ENCODE results near the gene TNNI3K.

Gene TNNI3K

DNA sequence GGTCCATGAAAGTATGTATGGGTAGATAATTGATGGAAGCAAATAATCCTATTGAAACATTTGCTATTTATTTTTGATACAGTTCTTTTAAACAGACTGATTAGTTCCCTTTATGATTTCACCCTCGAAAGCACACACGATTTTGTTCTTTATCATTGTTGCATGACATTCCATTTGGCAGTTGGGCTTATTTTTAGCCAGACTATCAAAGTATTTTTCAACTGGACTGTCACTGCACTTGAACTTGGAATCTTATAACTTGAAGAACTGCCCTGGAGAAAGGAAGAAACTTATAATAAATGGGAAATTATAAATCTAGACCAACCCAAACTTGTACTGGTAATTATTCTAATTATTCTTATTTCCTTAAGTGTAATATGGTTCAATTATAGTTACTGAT lies at the start of gene TNNI3K:
TNNI3K (plus strand) TSS at position 235 of the 400 bp plus-strand sequence; CDS start at position 300, 65 bp downstream.
- no peak within 1 kb of the TSS for H3K27ac Mint-ChIP-seq
- H3K27me3 Mint-ChIP-seq, result no peaks in the 10 kb centered on the region
- H3K4me3 Mint-ChIP-seq, result no peak within 1 kb of the TSS
- peaks cover 4 to 7% of the 10 kb centered on the region in 2 donors for H3K9me3 Mint-ChIP-seq
- no peak for ATAC-seq
- no peaks in the 10 kb centered on the region for H3K4me1 Mint-ChIP-seq
- no peak for DNase-seq

DNA sequence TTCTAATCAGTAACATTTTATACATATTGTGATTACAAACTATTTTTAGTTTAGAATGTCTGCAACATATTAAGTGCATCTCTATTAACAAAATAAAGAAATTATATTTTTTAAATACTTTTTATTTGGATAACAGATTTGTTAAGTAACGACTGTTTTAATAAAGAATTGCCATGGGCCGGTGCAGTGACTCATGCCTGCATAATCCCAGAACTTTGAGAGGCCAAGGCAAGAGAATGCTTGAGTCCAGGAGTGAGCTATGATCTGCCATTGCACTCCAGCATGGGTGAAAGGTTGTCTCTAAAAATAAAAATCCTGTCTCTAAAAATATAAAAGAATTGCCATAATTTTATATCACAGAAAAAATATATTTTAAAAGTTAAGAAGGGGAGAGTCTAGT lies 41.3 kb upstream of the TNNI3K start:
- DNase-seq (no peak), ATAC-seq (no peak)
- H3K27me3 Mint-ChIP-seq, result no peaks in the 10 kb centered on the region
- peaks cover 10 to 11% of the 10 kb centered on the region in 2 donors for H3K9me3 Mint-ChIP-seq
- no peak overlapping the region for H3K27ac Mint-ChIP-seq
- no peak overlapping the region for H3K4me3 Mint-ChIP-seq
- H3K4me1 Mint-ChIP-seq, result peaks cover 28% of the 10 kb centered on the region

DNA sequence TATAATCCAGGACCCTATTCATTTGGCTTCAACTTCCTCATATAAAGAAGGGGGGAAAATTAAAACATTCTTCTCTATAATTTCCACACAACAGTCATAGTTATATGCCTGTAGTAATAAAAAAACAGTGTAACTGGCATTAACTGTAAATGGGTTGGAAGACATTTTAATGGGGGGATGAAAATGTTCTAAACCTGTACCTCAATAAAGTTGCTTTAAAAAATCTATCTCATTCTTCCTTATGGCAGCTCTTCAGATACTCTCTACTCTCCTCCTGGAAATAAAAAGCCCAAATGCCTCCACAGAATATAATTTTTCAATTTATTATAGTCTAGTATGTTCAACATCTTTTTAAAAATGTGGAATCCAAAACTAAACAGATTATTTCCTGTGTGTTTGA lies 39.8 kb upstream of the TNNI3K start:
- H3K4me3 Mint-ChIP-seq, result no peak overlapping the region
- peaks cover under 1 to 3% of the 10 kb centered on the region in 2 donors for H3K9me3 Mint-ChIP-seq
- ATAC-seq, result no peak
- peaks cover 25% of the 10 kb centered on the region for H3K4me1 Mint-ChIP-seq
- H3K27me3 Mint-ChIP-seq, result no peaks in the 10 kb centered on the region
- H3K27ac Mint-ChIP-seq, result no peak overlapping the region
- no peak for DNase-seq

GRCh38 chr1:74197255-74197654 lies 37.9 kb upstream of the TNNI3K start:
- no peak for ATAC-seq
- H3K27ac Mint-ChIP-seq, result peak overlapping the region; percentile 95 to 97

GRCh38 chr1:74197657-74198552 lies 37.3 kb upstream of the TNNI3K start, which contains the start of the genes FPGT and LRRIQ3:
Gene FPGT (plus strand): TSS chr1:74198242. CDS start chr1:74198279, 37 bp downstream.
Gene LRRIQ3 (minus strand): TSS chr1:74198176. CDS start chr1:74183684, 14,492 bp downstream.
- peak; percentile 93 to 95 for DNase-seq
- Mint-ChIP-seq H3K4me3 (peak within 1 kb of the TSS; percentile 89 to 93), H3K27ac (peak within 1 kb of the TSS; percentile 95 to 97), H3K4me1 (peaks cover 30% of the 10 kb centered on the region), H3K27me3 (no peaks in the 10 kb centered on the region), H3K9me3 (no peaks in the 10 kb centered on the region)
- peak; percentile 97 for ATAC-seq

More at GRCh38 chr1:74197255-74197654, 37.9 kb upstream of the TNNI3K start:
- no peak for DNase-seq
- H3K27me3 Mint-ChIP-seq, result no peaks in the 10 kb centered on the region
- no peaks in the 10 kb centered on the region for H3K9me3 Mint-ChIP-seq
- H3K4me1 Mint-ChIP-seq, result peaks cover 30% of the 10 kb centered on the region
- peak overlapping the region; percentile 89 to 93 for H3K4me3 Mint-ChIP-seq

DNA sequence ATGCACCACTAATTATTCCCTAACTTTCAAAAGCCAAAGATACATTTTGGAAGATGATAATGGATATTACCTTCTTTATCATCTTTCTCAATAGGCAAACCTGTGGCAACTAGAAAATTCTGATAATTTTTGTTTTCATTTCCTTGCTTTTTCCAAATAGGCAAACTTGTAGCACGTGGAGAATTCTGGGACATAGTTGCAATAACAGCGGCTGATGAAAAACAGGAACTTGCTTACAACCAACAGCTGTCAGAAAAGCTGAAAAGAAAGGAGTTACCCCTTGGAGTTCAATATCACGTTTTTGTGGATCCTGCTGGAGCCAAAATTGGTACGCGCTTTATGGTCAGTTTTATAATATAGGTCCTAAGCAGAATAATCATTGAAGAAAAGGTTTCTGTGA lies 35.7 kb upstream of the TNNI3K start:
- H3K27ac Mint-ChIP-seq, result no peak overlapping the region
- no peaks in the 10 kb centered on the region for H3K27me3 Mint-ChIP-seq
- peaks cover 30% of the 10 kb centered on the region for H3K4me1 Mint-ChIP-seq
- peak overlapping the region in 1 of 2 donors; percentile 89 for H3K4me3 Mint-ChIP-seq
- no peaks in the 10 kb centered on the region for H3K9me3 Mint-ChIP-seq
- DNase-seq, result no peak
- no peak for ATAC-seq

DNA sequence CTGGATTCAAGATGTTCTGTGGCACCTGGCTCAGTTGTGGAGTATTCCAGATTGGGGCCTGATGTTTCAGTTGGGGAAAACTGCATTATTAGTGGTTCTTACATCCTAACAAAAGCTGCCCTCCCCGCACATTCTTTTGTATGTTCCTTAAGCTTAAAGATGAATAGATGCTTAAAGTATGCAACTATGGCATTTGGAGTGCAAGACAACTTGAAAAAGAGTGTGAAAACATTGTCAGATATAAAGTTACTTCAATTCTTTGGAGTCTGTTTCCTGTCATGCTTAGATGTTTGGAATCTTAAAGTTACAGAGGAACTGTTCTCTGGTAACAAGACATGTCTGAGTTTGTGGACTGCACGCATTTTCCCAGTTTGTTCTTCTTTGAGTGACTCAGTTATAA lies 29.9 kb upstream of the TNNI3K start:
- DNase-seq, result no peak

DNA sequence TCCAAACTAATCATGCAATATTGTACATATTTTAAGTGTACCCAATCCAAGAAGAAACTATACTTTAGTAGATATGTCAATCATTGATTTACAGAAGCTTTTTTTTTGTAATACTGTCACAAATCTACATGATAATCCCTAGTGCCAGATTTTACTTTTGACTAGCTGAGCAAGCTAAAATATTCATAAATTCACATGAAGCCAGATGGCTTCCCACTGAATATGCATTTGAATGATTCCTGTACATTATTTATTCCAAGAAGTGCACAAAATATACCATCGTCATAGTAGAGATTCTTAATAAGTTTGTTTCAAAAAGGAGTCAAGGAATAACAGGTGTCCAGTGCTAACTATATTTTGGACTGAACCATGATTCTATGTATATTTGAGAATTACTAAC lies 20.0 kb upstream of the TNNI3K start:
- H3K4me3 Mint-ChIP-seq, result no peak overlapping the region
- no peaks in the 10 kb centered on the region for H3K27me3 Mint-ChIP-seq
- no peaks in the 10 kb centered on the region for H3K4me1 Mint-ChIP-seq
- DNase-seq, result no peak
- peaks cover 0 to 7% of the 10 kb centered on the region in 2 donors for H3K9me3 Mint-ChIP-seq
- no peak overlapping the region for H3K27ac Mint-ChIP-seq
- no peak for ATAC-seq

More for the DNA sequence above, 29.9 kb upstream of the TNNI3K start:
- H3K9me3 Mint-ChIP-seq, result no peaks in the 10 kb centered on the region
- H3K4me1 Mint-ChIP-seq, result peaks cover 4% of the 10 kb centered on the region
- ATAC-seq, result no peak
- no peak overlapping the region for H3K4me3 Mint-ChIP-seq
- H3K27me3 Mint-ChIP-seq, result no peaks in the 10 kb centered on the region
- H3K27ac Mint-ChIP-seq, result no peak overlapping the region

- H3K9me3 Mint-ChIP-seq, result peaks cover 33 to 49% of the 10 kb centered on the region in 2 donors
- no peak for ATAC-seq
- H3K27ac Mint-ChIP-seq, result no peak overlapping the region
- DNase-seq, result no peak
- H3K4me1 Mint-ChIP-seq, result no peaks in the 10 kb centered on the region
- H3K27me3 Mint-ChIP-seq, result no peaks in the 10 kb centered on the region
- no peak overlapping the region for H3K4me3 Mint-ChIP-seq
Measured at GRCh38 chr1:74222701-74223100, 12.5 kb upstream of the TNNI3K start.

GRCh38 chr1:74223453-74223852 lies 11.7 kb upstream of the TNNI3K start:
- Mint-ChIP-seq H3K9me3 (peaks cover 33 to 54% of the 10 kb centered on the region in 2 donors), H3K4me1 (no peaks in the 10 kb centered on the region), H3K27ac (no peak overlapping the region), H3K4me3 (no peak overlapping the region), H3K27me3 (no peaks in the 10 kb centered on the region)
- ATAC-seq, result no peak
- no peak for DNase-seq

GRCh38 chr1:74236440-74236839 lies 1.3 kb downstream of the TNNI3K start:
- peaks cover 4 to 7% of the 10 kb centered on the region in 2 donors for H3K9me3 Mint-ChIP-seq
- DNase-seq (no peak), ATAC-seq (no peak)
- no peak overlapping the region for H3K27ac Mint-ChIP-seq
- no peak overlapping the region for H3K4me3 Mint-ChIP-seq
- no peaks in the 10 kb centered on the region for H3K27me3 Mint-ChIP-seq
- H3K4me1 Mint-ChIP-seq, result no peaks in the 10 kb centered on the region

- peaks cover 3 to 7% of the 10 kb centered on the region in 2 donors for H3K9me3 Mint-ChIP-seq
- no peak overlapping the region for H3K4me3 Mint-ChIP-seq
- no peaks in the 10 kb centered on the region for H3K4me1 Mint-ChIP-seq
- no peaks in the 10 kb centered on the region for H3K27me3 Mint-ChIP-seq
- no peak for ATAC-seq
- H3K27ac Mint-ChIP-seq, result no peak overlapping the region
- no peak for DNase-seq
Measured at GRCh38 chr1:74237035-74237434, 1.8 kb downstream of the TNNI3K start.

GRCh38 chr1:74237787-74238186 lies 2.6 kb downstream of the TNNI3K start:
- no peak overlapping the region for H3K27ac Mint-ChIP-seq
- no peak for ATAC-seq
- no peak for DNase-seq
- H3K27me3 Mint-ChIP-seq, result no peaks in the 10 kb centered on the region
- peaks cover 0 to 7% of the 10 kb centered on the region in 2 donors for H3K9me3 Mint-ChIP-seq
- no peaks in the 10 kb centered on the region for H3K4me1 Mint-ChIP-seq
- no peak overlapping the region for H3K4me3 Mint-ChIP-seq

- H3K27ac Mint-ChIP-seq, result no peak overlapping the region
- H3K4me1 Mint-ChIP-seq, result no peaks in the 10 kb centered on the region
Measured at GRCh38 chr1:74245168-74245772, 10.1 kb downstream of the TNNI3K start.

DNA sequence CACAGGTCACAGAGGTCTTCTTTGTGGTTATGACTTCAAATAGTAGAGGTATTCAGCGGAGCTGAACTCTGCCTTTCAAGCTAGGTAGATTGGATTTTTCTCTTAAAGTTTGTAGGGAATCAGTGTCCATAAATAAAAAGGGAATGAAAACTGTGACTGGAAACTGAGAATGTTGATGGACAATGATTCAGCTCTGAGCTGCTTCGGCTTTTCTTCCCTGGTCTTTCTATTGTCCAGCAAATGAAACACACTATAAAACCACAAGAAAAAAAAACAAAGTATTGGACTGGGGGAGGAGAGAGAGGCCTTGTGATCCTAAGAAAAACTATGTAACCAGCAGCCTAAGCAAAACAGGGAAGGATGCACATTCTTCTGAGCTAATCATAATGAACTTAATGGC lies 11.1 kb downstream of the TNNI3K start:
- no peak for ATAC-seq
- Mint-ChIP-seq H3K4me3 (no peak overlapping the region), H3K27me3 (no peaks in the 10 kb centered on the region)

More at GRCh38 chr1:74245168-74245772, 10.1 kb downstream of the TNNI3K start:
- H3K4me3 Mint-ChIP-seq, result no peak overlapping the region
- no peaks in the 10 kb centered on the region for H3K9me3 Mint-ChIP-seq
- H3K27me3 Mint-ChIP-seq, result no peaks in the 10 kb centered on the region
- no peak for DNase-seq
- ATAC-seq, result no peak

More for the DNA sequence above, 11.1 kb downstream of the TNNI3K start:
- Mint-ChIP-seq H3K27ac (no peak overlapping the region), H3K4me1 (no peaks in the 10 kb centered on the region), H3K9me3 (no peaks in the 10 kb centered on the region)
- DNase-seq, result no peak

Data from stimulated activated naive CD8-positive, alpha-beta T cell treated with anti-CD3 and anti-CD28 coated beads, Interleukin-15, amount 100 ng/mL, for 72 hours (primary cell).